ENCODE measurements around the gene EPGN. TPM values are rescaled to one million over a fixed set of nuclear protein-coding genes. Genes with fewer than 3 reads are reported as not detected.

Gene EPGN
- not detected in 2 replicates for total RNA-seq

DNA sequence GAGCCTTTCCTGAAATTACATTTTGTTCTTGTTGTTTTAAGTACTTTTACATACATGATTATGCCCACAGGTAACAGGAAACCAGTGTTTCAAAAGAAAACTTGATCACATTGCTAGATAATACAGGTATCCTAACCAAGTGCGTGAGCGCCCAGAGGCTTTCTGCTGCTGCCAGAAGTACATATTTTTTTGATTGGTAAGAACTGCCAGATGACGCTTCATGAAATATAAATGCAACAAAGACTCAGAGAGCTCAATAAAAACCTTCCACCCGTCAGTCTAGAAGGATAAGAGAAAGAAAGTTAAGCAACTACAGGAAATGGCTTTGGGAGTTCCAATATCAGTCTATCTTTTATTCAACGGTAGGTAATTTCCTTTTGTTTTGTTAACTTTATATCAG is at the start of gene EPGN:
Gene EPGN, plus strand, starts transcription at position 256 of the 400 bp plus-strand sequence. Its CDS starts 64 bp downstream, at position 320.

GRCh38 chr4:74364652-74365491 is 56.6 kb downstream of the EPGN start, which contains the start of gene EREG:
Gene EREG (plus strand): TSS chr4:74365145. CDS start chr4:74365309, 164 bp downstream.

Other genes with a start within 250 kb of the EPGN start
- 5.6 and 53.6 TPM in 2 replicates for gene CXCL2, start 209.3 kb upstream of the EPGN start, total RNA-seq
- 15.8 and 23.2 TPM in 2 replicates for gene MTHFD2L, start 150.4 kb upstream of the EPGN start, total RNA-seq
- gene EREG, start 56.7 kb downstream of the EPGN start, total RNA-seq = 1.3 and 20.9 TPM in 2 replicates
- gene AREG, start 136.7 kb downstream of the EPGN start, total RNA-seq = 1.3 and 16.2 TPM in 2 replicates